HG02759 (cell line): ENCODE results near the gene HELZ.
"Not testable (repeated sequence)": the region's sequence is repeated elsewhere in the genome, so short reads cannot be mapped to it uniquely, and the experiment has no call there.

Source experiments
- ATAC-seq: cut with Tn5 transposase; IDR thresholded peaks from one replicate; pipeline ENCODE4 v1.9.1; 2021; ENCODE audit warnings: mild to moderate bottlenecking, moderate library complexity; ENCODE audit not compliant: unreplicated experiment

Gene HELZ

GRCh38 chr17:67198131-67198530 lies 46.9 kb downstream of the HELZ start:
- no peak for ATAC-seq

GRCh38 chr17:67197023-67197422 lies 48.0 kb downstream of the HELZ start:
- not testable (repeated sequence) for ATAC-seq

- ATAC-seq = no peak
Observed at GRCh38 chr17:67196422-67196821, 48.6 kb downstream of the HELZ start.

- no peak for ATAC-seq
Observed at GRCh38 chr17:67194134-67194533, 50.9 kb downstream of the HELZ start.

GRCh38 chr17:67187927-67188326 lies 57.1 kb downstream of the HELZ start:
- no peak for ATAC-seq

- no peak for ATAC-seq
Observed at GRCh38 chr17:67186782-67187181, 58.2 kb downstream of the HELZ start.

- no peak for ATAC-seq
Observed at GRCh38 chr17:67183531-67183930, 61.5 kb downstream of the HELZ start.

GRCh38 chr17:67181825-67182224 lies 63.2 kb downstream of the HELZ start:
- ATAC-seq = no peak

- ATAC-seq = no peak
Observed at GRCh38 chr17:67180275-67180674, 64.7 kb downstream of the HELZ start.

- no peak for ATAC-seq
Observed at GRCh38 chr17:67178555-67178954, 66.4 kb downstream of the HELZ start.

GRCh38 chr17:67177732-67178131 lies 67.3 kb downstream of the HELZ start:
- no peak for ATAC-seq

GRCh38 chr17:67174190-67174589 lies 70.8 kb downstream of the HELZ start:
- no peak for ATAC-seq

- peak; percentile 80 for ATAC-seq
Observed at GRCh38 chr17:67171560-67171959, 73.4 kb downstream of the HELZ start.

GRCh38 chr17:67168496-67168895 lies 76.5 kb downstream of the HELZ start:
- ATAC-seq = no peak

GRCh38 chr17:67165201-67165600 lies 79.8 kb downstream of the HELZ start:
- ATAC-seq = no peak

- ATAC-seq = no peak
Observed at GRCh38 chr17:67164302-67164701, 80.7 kb downstream of the HELZ start.

- no peak for ATAC-seq
Observed at GRCh38 chr17:67162771-67163170, 82.2 kb downstream of the HELZ start.

- no peak for ATAC-seq
Observed at GRCh38 chr17:67161573-67161972, 83.4 kb downstream of the HELZ start.

GRCh38 chr17:67160791-67161190 lies 84.2 kb downstream of the HELZ start:
- ATAC-seq = no peak

- ATAC-seq = no peak
Observed at GRCh38 chr17:67157732-67158639, 87.0 kb downstream of the HELZ start.

GRCh38 chr17:67156269-67157199 lies 88.5 kb downstream of the HELZ start:
- ATAC-seq = no peak

GRCh38 chr17:67152824-67153223 lies 92.2 kb downstream of the HELZ start:
- ATAC-seq = no peak
